Medulla oblongata (tissue), 1 donor: ENCODE data around the gene NOL9.
"Not testable (repeated sequence)": the region's sequence is repeated elsewhere in the genome, so short reads cannot be mapped to it uniquely, and the experiment has no call there.

Experiments used
- DNase-seq: peaks from one replicate; pipeline ENCODE4 v3.0.0-alpha.2; 2015; ENCODE audit errors: extremely low spot score

Gene NOL9

DNA sequence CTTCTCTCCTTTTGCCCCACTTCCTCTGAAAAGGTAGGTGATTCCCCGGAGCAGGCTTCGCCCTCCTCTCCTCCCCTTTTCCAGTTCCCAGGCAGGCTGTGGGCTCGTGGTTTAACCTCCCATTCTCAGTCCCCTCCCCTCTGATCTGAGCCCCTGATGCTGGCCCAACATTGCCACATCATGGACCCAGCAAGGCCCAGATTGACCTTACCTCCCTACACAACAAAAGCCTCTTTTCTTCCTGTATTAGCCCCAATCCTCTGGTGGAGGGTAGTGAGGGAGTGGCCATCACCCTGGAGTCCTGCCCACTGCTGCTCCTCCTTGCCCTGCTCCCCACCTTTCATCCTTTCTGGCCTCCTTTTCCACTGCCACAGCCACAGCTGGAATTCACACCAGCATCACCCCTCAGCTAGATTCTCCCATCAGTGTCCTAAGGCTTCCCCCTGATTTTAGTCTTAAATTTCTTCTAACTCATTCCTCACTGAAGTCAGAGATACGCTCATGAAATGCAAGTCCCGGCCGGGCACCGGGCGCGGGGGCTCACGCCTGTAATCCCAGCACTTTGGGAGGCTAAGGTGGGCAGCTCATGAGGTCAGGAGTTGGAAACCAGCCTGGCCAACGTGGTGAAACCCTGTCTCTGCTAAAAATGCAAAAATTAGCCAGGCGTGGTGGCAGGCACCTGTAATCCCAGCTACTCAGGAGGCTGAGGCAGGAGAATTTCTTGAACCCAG is 18.5 kb upstream of the NOL9 start:
- DNase-seq, result no peak

DNA sequence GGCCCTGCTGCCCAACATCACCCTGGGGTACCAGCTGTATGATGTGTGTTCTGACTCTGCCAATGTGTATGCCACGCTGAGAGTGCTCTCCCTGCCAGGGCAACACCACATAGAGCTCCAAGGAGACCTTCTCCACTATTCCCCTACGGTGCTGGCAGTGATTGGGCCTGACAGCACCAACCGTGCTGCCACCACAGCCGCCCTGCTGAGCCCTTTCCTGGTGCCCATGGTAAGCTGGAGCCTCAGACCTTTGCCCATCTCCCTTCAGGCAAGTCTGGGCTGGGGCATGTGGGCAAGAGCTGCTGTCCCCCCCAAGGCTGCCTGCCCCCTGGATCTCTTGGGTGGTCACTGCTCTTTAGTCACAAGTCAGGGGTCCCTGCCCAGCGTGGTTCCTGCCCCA is 16.7 kb upstream of the NOL9 start:
- DNase-seq, result no peak

DNA sequence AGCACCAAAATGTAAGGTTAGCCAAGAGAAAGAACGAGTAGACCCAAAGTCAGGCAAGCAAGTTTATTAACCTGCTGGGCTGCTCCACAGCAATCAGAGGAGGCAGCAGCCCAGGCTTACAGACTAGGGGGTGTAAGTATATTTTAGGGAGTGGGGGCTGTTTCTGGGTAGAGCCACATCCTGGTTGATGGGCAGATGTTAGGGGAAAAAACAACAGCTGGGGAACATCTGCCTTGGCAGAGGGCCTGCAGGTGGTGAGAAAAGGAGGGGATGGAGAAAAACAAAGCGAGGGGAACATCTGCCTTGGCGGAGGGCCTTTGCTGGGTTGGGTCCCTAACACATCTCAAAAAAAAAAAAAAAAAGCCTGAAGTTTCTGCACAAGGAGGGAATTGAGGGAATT is 15.8 kb upstream of the NOL9 start:
- no peak for DNase-seq

DNA sequence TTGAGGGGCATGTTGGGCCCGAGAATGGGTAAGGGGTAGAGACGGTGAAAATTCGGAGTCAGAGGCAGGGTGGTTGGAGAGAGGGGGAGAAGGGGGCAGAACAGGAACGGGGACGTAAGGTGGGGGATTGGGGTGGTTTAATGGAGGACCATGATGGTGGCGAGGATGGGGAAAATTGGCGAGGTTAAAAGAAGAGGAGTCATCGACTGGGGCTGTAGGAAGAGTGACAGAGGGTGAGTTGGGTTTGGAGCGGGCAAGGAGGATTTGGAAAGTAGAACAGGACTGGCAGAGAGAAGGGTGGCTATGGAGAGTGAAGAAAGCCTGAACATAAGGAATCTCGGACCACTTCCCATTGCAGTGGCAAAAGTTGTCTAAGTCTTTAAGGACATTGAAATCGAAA is 14.7 kb upstream of the NOL9 start:
- no peak for DNase-seq

DNA sequence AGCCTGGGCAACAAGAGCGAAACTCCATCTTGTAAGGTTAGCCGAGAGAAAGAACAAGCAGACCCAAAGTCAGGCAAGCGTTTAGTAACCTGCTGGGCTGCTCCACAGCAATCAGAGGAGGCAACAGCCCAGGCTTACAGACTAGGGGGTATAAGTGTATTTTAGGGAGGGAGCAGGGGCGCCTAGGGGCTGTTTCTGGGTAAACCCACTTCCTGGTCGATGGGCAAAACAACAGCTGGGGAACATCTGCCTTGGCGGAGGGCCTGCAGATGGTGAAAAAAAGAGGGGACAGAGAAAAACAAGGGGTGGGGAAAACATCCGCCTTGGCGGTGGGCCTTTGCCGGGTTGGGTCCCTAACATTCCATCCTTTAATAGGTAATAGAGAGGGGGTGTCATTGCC is 6.0 kb upstream of the NOL9 start:
- DNase-seq, result no peak

DNA sequence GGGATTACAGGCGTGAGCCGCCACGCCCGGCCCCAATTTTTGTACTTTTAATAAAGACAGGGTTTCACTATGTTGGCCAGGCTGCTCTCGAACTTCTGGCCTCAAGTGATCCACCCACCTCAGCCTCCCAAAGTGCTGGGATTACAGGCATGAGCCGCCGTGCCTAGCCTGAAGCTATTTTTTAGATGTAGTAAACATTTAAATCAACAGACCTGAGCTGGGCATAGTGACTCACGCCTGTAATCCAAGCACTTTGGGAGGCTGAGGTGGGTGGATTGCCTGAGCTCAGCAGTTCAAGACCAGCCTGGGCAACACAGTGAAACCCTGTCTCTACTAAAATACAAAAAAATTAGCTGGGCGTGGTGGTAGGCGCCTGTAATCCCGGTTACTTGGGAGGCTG is 4.8 kb upstream of the NOL9 start:
- not testable (repeated sequence) for DNase-seq

DNA sequence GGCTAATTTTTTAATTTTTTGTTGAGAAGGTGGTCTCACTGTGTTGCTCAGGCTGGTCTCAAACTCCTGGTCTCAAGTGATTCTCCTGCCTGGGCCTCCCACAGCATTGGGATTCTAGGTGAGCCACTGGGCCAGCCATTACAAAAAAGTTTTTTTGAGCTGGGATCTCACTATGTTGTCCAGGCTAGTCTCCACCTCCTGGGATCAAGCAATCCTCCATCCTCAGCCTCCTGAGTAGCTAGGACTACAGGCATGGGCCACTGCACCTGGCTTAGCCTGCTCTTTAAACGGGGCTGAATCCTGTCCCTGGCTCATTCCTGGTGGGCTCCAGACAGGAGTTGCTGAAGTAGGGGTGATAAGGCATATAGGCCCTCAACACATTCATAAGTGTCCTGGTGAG is 3.3 kb upstream of the NOL9 start:
- DNase-seq, result no peak

DNA sequence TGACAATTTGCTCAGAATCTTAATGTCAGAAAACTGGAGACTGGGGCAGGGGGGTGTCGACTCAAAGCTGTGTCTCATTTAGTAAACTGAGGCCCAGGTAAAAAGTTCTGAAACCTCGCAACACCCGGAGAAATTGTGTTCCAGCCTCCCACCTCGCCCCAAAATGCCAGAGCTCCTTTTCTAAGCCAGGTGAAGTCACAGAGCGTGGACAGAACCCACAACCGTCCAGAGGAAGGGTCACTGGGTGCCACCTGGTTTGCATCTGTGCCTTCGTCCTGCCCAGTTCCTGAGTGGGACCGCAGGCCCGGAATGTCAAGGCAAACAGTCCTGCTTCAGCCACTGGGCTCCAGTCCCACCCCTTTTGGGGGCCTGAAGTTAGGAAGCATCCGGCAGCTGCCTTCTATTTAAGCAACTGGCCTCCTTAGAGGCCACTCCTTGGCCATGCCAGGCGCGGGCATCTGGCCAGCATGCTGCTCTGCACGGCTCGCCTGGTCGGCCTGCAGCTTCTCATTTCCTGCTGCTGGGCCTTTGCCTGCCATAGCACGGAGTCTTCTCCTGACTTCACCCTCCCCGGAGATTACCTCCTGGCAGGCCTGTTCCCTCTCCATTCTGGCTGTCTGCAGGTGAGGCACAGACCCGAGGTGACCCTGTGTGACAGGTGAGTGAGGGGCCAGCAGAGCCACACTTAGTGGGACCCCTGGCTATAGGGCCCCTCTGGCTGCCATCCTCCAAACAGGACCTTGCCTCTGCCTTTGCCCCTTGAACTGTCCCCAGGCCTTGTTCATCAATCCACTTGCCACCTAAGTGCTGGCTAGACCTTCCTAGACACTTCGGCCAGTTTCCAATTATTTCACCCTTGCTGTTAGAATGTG is 830 bp upstream of the NOL9 start, which contains the start of gene TAS1R1:
TAS1R1 (plus strand) TSS at position 401 of the 872 bp plus-strand sequence; CDS start at position 468, 67 bp downstream.
- peak; percentile 25 for DNase-seq

DNA sequence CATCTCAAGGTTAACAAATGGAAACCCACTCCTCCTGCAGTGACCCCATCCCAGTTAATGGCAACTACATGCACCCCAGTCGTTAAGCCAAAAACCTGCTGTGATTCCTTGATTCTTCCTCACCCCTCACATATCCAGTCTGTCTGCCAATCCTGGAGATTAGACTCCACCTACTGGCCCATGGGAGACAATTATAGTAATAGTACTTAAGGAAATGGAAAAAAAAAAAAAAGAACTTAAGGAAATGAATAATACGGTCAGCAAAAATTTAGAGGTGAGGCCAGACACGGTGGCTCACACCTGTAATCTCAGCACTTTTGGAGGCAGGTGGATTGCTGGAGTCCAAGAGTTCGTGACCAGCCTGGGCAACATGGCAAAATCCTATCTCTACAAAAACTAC is 7.0 kb downstream of the NOL9 start:
- no peak for DNase-seq

DNA sequence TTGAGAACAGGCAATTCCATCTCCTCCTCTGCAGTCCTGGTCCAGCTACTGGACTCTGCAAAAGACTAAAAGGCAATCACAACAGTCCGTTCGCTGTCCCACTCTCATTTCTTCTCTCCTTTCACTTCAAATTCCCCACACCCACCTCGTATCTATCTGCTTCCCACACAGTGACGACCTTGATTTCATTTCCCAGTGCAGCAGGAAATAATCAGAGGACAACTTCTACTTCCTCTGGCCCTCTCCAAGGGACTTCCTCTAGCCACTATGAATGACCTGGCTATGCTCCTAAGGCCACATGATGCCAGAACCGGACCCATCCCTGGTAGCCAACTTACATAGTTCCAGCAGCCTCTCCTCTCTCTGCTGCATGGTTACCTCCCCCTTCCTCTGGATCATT is 8.0 kb downstream of the NOL9 start:
- DNase-seq, result no peak

DNA sequence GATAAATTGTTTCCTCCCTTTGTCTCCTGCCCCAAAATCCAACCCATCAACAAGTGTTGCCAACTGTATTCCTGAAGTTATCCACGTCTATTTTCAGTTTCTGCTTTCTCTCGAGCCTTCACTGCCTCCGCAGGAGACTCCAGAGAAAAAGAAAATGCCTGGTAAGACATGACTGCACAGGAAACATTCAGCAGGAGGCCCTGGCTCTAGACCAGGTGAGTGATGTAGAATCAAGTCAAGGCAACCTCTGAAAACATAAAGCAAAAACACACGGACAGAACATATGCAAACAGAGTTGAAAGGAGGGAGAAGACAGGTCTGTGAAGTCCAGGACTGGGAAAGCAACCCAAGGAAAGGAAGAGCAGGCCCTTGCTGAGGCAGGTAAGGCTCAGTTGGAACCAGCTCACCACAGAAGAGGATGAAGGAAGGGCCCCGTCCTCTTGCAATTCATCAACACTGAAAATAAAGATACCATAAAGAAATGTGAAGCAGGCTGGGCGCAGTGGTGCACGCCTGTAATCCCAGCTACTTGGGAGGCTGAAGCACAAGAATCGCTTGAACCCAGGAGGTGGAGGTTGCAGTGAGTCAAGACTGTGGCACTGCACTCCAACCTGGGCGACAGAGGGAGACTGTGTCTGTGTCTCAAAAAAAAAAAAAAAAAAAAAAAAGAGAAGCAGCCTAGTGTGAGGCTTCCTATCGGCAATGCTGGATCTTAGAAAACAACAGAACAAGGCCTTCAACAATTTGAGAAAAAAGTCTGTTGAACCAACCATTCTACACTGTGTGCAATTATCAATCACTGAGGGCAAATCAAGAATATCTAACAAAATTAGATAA is 8.8 kb downstream of the NOL9 start:
- no peak for DNase-seq

DNA sequence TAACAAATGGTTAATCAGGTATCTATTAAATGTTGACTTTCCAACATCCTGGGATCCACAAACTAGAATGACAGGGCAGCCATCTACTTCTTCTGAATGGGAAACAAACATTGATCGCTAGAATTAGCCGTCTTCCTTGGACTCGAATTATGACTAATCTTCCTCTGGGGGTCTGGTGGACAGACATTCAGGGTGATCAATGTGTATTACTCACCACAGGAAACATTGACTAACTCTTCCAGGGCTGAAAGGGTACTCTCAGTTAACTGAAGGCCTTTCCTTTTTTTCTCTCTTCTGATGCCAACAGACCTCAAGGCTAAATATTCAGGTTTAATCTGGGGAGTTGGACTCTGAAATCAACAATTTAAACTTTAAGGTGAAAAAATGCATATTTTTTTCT is 9.5 kb downstream of the NOL9 start:
- DNase-seq, result no peak

DNA sequence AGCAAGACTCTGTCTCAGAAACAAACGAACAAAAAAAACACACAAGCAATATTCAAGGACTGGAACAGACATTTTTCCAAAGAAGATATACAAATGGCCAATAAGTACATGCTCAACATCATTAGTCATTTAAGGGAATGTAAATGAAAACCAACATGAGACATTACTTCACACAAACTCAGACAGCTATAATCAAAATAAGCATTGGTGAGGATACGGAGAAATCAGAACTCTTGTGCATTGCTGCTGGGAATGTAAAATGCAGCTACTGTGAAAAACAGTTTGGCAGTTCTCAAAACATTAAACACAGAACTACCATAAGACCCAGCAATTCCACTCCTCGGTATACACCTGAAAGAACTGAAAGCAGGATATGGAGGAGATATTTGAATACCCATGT is 15.4 kb downstream of the NOL9 start:
- no peak for DNase-seq

DNA sequence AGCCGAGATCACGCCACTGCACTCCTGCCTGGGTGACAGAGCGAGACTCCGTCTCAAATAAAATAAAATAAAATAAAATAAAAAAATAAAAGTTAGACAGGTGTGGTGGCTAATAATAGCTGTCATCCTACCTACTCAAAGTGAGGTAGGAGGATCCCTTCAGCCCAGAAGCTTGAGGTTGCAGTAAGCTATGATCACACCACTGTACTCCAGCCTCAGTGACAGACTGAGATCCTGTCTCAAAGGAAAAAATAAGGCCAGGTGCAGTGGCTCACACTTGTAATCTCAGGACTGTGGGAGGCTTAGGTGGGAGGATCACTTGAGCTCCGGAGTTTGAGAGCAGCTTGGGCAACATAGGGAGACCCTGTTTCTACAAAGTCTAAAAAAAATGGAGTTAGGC is 18.0 kb downstream of the NOL9 start:
- DNase-seq, result no peak

DNA sequence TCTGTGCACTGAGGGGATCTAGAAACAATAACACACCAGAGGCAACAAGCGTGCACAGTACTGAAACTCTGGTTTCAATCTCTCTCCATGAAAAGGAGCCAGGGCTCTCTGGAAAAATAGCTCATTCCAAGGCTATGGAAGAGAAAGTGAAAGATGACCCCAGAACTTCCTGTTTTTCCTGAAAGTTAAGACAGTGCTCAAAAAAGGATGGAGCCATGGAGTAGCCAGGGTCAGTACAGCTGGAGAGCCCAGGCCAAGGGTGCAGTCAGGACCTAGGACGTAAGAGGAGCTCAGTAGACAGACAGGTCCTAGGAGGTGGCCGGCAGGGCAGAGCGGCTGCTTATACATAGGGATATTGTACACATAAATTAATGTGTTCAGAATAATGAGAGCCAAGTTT is 19.1 kb downstream of the NOL9 start:
- DNase-seq, result no peak

DNA sequence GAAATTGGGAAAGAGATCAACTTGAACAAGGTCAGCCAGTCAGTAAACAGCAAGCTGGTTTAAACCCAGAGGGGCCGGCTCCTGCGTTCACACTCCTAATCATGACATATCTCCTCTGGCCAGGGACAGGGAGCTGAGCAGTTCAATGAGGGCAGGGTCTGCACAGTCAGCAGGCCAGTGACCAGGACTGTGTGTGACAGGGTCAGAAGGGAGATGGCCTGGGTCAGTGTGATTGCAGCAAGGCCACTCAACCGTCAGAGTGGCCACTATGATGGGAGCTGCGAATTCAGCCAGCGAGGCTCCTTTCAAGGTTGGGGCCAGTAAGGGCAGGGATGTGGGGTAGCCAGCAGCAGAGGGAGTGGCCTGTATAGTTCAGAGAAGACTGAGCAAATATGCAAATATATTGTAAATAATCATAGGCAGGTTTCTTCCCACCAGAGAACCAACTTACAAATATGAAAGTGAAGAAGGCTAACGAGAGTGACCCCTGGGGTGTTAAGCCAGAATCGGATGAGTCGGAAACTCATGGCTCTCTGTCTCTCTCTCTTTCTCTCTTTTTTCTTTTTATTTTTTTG is 20.0 kb downstream of the NOL9 start:
- DNase-seq, result no peak

DNA sequence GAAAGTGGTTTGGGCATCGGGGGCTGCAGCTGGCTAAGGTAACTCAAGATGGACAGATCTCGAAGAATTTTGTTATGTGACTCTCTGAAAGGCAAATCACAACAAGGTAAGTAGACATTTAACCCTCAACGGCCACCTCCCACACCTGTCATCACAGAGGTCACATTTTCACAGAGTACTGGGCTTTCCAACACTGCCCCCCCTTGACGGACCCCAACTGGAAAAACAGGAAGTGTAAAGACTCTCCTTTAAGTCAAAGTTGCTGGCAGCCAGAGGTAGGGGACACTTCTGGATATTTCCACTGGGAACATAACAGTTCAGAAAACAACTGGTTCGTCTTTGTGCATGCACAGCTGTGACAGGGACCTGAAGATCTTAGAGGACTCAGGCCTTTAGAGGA is 22.3 kb downstream of the NOL9 start:
- DNase-seq, result no peak

DNA sequence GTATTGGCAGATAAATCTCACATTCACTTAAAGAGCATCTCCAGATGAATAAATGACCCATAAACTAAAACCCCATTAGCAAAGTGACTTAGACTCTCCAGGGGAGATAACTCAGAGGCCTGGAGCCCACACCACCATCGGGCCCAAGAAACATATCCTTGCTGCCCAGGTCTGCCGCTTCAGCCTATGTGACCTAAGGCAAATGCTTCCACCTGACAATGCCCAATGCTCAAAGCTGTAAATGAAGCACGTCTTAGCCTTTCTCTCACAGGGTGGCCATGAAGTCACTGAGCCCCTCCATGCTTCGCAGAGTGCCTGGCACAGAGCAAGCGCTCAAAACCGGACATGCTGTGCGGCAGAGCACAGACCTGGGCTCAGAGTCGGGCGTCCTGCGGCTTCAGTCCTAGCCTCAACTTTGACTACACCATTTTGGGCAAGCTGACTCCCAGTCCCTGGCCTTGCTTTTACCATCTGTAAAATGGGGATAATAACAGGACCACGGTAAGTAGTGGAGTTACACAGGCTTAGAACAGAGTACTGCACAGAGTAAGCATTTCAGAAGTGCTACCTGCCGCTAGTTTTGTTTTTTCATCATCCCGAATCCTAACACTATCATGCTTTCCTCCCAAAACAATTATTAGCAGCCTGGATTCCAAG is 23.7 kb downstream of the NOL9 start:
- no peak for DNase-seq

DNA sequence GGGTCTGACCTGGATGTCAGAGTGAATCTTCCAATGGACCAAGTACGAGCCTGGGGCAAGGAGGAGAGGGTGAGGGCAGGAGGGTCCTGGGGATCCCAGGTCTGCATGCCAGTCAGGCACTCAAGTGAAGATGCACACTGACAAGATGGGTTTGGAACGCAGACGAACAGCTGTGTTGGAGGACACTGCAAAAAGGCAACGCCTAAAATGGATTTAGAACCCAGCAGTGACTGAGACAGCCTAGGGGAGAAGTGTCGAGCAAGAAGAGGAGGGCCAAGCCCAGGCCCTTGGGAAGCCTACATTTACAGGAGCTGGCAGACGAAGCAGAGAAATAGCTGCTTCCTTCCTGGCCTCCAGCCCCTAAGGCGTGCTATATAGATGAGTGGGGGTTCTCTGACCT is 25.8 kb downstream of the NOL9 start:
- no peak for DNase-seq

DNA sequence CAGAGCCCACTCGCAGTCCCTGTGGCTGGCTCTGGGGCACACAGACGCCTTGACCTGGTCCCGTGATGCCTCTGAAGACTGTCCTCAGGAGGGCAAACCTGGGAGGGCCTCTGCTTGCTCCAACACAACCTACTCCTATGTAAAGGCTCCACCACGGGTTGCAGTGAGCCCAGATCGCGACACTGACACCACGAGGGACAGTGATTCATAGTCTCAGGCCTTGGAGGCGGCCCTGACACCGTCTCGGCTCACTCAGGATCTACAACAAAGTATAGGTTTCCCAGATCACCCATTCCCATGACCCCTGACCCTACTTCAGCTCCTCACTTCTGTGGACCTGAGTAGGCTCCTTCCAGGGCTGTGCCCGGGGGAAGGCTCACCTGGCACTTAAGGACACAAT is 28.0 kb downstream of the NOL9 start:
- DNase-seq, result no peak

DNA sequence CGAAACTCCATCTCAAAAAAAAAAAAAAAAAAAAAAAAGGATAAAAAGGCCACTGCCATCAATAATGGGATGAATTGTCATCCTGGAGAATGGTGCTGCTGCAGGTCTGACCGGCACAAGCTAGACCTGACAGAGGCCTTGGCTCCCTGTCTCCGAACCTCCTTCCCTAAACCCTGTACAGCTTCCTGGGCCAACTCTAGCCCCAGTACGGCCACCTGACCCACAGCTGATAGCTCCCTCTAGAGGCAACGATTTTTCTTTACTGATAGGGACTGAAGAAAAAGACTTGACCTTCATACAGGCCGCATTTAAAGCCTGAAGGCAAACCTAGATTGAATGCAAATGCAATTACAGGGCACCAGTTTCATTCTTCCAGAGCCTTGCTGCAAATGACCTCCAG is 30.7 kb downstream of the NOL9 start:
- DNase-seq, result peak; percentile 41
